Measurements from ENCODE around the gene CHST11.
"Not testable (repeated sequence)": the region's sequence is repeated elsewhere in the genome, so short reads cannot be mapped to it uniquely, and the experiment has no call there.

Gene CHST11

DNA sequence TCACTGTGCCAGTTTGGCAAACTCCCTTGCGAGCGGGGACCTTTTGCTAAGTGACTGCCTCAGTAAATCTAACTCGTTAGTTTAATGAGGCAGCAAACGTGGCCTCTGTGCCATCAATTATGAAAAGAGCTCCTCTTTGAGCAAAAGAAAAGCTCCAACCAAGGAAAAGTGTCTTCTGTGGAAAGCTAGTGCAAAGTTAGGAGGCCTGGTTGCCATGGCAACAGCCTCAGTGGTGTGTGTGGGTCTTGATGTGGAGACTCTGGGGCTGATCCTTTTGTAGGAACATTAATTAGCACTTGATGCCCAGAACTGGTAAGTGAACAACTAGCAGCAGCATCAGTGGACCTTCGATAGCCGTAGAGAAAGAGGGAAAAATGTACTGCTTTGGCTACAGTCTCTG lies 145.7 kb downstream of the CHST11 start:
- no peak for DNase-seq (ENCODE audit: low read depth in 2 of 2, low spot score in 1 of 2)

DNA sequence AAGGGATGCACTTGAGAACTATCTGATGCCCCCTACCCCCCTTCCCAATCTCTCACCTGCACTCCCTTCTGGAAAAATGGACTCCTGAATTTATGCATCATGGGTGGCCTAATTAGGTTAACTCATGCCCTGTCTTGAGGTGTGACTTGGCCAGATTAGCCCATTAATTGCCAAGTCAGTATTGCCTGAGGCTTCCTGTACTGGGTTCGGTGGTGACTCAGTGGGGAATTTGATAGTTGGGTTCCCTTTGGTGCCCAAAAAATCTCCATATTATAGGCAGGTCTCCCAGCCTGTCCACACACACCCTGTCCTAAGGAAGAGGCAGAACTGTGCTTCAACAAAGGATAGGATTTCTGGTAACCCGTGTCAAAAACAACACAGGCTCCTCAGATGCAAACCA lies 146.1 kb downstream of the CHST11 start:
- no peak for DNase-seq (ENCODE audit: low read depth in 2 of 2, low spot score in 1 of 2)

DNA sequence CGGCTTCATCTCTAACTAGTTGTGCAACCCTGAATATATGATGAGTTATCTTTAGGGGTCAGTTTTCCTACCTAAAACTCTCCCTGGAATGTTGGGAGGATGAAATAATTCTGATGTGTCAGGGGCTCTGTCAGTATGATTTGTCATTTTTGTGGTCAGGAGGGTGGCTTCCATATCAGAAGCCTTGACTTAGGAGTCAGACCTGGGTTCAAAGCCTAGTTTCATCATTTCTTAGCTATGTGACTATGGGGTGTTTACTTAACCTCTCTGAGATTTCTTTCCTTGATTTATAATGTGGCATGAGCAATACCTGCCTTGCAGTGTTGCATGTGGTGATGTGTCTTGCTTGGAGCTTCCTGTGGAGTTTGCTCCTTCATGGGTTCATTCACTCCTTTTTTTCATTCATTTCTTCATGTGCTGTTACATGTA lies 146.8 kb downstream of the CHST11 start:
- DNase-seq (ENCODE audit: low read depth in 2 of 2, low spot score in 1 of 2): no peak

DNA sequence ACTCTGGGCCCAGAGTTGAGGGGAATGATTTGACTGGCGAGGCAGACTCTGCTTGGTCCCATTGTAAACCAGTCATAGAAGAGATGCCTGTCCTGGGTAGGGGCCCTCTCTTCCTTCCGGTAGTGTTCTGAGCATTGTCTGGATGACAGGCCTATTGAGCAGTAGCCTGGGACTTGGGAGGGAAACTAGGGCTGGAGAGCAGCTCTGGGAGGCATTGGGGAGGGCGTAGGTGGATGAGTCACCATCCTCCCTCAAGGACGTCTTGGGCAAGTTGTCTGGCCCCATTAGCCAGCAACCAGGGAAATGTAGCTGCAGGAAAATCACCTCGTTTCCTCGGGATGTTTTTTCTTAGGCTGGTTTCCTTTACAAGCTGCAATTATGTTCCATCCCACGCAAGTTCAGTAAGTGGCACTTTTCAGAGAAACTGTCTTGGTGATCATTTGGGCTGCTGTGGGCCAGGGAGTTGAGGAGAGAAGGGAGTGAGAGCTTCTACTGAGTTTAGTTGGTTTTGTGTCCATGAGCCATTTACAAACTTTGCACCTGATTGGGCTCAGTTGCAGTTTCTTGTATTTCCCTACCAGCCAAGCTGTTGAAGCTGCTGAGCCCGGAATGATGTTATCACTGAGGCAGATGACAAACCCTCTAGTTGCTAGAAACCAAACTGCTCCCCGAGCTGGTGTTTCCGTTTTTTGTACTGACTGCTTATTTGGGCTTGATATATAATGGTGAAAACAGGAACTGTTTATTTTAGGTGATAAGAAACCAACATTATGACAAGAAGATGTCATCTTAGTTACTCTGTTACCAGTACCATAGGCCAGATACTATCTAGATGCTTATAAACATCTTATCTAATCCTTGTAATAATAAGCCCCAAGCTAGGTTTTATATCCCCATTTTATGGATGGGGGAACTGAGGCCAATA lies 147.6 kb downstream of the CHST11 start:
- no peak for DNase-seq (ENCODE audit: low read depth in 2 of 2, low spot score in 1 of 2)

DNA sequence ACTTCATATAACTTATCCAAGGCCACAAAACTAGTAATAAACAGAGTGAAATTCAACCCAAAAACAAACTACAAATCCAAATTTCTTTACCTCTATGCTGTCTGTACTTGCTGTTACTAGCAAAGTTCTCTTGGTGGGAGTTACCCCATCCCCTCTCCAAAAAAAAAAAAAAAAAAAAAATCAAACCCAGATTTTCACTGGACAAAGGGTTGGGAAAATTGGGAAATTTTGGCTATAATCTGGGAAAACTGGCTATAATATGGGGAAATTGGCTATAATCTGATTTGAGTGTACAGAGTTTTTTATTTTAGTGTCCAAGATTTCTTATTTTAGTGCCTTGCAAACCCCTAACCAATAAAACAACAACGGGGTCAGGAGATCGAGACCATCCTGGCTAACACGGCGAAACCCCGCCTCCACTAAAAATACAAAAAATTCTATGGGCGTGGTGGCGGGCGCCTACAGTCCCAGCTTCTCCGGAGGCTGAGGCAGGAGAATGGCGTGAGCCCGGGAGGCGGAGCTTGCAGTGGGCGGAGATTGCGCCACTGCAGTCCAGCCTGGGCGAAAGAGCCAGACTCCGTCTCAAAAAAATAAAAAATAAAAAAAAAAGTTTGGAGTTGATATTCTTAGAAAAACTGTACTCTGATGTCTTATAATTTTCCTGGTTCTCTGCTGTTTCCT lies 148.4 kb downstream of the CHST11 start:
- DNase-seq (ENCODE audit: low read depth in 2 of 2, low spot score in 1 of 2): no peak

DNA sequence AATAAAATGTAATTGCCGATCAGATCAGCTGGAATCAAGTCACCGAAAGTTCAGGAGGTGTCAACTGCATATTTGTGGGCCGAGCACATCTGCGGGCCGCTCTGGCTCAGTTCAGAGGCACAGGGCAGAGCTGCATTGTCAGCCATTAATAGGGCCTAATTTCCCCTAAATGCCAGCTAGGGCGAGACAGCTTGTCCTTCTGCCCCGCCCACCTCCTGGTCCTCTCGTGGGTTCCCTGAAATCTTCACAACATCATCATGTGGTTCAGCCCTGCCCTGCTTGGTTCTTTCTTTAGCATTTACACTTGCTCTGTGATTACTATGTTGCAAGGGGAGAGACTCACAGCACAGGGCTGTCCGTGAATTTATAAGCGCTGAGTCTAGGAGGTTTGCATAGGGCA lies 148.9 kb downstream of the CHST11 start:
- no peak for DNase-seq (ENCODE audit: low read depth in 2 of 2, low spot score in 1 of 2)

DNA sequence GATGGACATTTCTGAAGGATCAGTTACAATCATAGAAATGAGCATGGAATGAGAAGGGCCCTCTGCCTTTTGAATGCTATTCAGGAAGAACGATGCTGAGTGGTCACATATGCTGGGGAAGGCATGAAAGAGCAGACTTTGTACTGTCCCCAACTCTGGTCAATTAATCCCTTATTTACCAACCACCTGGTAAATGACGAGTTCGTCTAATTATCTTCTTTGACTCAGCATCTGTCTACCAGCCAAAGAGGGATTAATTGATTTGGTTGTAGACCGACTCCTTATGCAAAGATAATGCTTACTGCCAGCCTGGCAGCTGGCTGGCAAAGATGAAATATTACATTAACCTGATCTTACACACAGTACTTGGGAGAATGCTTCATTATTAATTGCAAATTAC lies 152.2 kb downstream of the CHST11 start:
- DNase-seq (ENCODE audit: low read depth in 2 of 2, low spot score in 1 of 2): no peak

DNA sequence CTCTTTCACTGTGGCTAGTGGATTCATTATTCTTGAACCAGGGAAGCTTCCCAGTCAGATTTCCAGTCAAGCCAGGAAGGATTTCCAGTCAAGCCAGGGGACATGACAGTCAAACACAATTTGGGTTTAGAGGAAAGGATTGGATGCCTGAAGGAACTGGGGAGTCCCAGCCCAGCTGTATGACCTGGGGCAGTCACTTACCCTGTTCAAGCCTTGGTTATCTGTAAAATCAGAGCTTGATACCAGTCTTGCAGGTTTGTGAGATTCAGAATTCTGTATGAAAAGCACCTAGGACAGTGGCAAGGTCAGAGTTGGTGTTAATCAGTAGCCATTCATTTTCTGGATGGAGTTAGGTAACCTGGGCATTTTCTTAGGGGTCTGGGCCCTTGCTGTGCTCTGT lies 152.7 kb downstream of the CHST11 start:
- DNase-seq (ENCODE audit: low read depth in 2 of 2, low spot score in 1 of 2): no peak

DNA sequence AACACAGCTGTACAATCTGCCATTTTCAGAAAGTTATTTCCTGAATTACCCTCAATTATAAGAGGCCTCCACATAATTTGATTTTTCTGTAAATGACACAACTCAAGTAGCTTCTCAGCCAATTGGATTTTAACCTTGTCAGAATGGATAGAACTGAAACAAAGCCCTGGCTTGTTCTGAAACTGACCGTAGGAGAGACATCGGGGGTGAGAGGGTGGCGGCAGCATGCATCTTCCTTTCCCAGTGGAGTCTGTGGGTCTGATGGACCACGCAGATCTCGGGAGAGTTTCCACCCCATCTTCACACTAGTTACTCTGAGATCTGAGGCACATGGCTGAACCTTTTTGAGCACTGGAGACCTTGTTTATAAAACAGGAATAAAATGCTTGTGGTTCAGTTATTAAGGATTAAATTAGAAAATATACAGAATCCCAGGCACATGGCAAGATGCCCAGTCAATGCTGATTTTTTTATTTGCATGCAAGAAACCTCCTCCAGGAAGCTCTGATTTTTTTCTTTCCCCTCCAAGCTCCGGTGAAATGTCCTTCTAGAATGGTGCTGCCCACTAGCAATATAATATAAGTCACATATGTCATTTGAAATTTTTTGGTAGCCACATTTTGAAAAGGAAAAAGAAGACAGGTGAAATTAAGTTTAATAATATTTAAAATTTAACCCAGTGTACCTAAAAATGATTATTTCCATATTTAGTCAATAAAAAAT lies 153.9 kb downstream of the CHST11 start:
- no peak for DNase-seq (ENCODE audit: low read depth in 2 of 2, low spot score in 1 of 2)

DNA sequence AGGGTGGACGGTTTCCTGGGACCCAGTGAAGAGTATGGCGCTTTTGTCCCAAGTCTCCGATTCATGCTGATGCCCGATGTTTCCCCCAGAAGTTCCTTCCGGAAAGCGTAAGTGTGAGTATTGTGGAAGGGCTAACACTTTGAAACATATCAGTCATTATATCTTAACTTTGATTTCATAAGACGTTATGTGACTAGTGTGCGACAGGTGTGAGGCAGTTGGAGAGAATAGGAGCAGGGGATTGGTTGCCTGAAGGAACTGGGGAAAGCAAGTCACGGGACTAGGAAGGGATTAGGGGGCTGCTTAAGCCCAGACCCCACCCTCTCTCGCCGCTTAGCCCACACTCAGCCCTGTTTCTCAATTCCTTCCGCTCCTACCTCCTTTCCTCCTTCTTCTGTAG lies 154.9 kb downstream of the CHST11 start:
- no peak for DNase-seq (ENCODE audit: low read depth in 2 of 2, low spot score in 1 of 2)

DNA sequence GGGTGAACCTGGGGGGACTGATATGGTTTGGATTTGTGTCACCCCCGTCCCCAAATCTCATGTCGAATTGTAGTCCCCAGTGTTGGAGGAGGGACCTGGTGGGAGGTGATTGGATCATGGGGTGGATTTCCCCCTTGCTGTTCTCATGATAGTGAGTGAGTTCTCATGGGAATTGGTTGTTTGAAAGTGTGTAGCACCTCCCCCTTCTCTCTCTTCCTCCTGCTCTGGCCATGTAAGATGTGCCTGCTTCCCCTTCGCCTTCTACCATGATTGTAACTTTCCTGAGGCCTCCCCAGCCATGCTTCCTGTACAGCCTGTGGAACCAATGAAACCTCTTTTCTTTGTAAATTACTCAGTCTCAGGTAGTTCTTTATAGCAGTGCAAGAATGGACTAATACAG lies 156.6 kb downstream of the CHST11 start:
- DNase-seq (ENCODE audit: low read depth in 2 of 2, low spot score in 1 of 2): not testable (repeated sequence)

DNA sequence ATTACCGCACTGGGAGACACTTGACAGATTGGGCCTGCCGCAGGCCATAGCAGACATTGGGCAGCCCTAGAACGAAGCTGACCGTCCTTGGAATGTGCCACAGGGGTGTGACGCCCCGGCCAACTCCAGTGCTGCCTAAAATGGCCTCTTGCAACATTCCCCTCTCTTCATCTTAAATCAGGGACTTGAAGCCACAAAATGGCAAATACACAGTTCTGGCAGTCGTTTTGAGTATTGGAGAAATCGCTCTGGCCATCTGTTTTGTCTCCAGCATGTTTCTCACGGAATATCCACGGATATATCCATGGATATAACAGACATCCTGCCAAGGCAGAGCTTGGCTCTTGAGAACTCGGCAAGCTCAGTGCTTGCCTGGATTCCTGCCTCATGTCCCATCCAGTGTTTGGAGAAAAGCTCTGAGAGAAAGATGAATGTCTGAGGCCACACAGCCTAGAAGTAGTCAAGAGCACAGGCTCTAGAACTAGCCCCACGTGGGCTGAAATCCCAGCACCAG lies 158.4 kb downstream of the CHST11 start:
- no peak for DNase-seq (ENCODE audit: low read depth in 2 of 2, low spot score in 1 of 2)

DNA sequence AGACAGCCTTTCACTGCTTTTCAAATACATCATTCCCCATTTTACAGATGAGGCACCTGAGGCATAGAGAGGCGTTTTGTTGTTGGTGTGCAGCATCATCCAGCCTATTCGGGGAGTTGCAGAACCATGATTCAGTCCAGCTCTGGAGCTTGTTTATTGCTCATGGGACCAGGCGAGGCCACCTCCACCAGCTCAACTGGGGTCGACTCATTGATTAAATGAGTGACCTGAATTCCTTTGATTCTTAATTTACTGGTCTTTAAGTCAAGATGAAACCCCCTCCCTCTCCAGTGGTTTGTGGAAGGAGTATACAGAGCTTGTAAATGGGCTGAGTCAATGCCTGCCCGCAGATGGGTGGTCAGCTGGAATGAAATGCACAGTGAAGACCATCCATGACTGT lies 161.9 kb downstream of the CHST11 start:
- DNase-seq (ENCODE audit: low read depth in 2 of 2, low spot score in 1 of 2): no peak

DNA sequence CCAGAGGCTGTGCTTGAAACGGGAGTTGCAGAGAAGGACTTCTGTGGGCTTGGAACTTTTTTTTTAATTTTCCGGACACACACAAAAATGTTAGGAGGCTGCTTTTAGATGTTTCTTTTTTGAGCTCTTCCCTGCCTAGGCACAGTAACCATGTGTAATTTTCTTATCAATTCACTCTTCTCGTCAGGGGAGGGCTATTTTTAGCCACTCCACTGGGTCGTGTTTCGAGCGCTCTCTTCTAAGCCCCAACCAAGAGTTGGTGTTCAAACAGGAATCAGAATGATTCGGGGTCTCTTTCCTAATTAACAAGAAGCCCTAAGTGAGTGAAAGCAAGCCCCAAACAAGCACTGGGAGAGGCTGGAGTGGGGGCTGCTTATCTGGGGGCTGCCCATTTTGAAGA lies 162.6 kb downstream of the CHST11 start:
- DNase-seq (ENCODE audit: low read depth in 2 of 2, low spot score in 1 of 2): no peak

DNA sequence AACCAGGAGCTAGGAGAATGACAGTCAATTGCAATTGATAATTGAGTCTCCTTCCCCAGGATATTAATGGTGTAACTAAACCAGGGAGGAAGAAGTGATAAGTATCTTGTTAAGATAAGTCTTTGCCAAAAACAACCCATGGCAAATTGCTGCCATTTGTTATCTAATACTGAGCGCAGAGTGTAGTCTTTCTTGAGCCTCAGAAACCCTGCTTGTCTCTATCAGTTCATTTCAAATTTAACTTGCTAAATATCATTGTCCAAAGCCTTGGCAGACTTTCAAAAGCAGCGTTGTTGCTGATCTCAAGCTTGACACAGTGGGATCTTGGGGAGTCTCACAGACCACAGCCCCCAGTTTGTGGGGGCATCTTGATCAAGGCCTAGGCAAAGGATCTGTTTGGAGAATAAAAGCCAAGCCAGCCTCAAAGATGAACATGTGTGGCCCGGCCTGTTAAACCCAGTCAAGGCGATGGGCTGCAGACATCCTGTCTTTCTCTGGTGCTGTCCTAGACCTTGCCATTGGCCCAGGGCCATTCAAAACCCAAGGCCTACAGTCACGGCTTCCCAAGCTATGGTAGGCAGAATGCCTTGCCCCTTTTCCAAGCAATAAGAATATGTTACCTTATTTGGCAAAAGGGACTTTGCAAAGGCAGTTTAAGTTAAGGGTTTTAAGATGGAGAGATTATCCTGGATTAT lies 164.2 kb downstream of the CHST11 start:
- no peak for DNase-seq (ENCODE audit: low read depth in 2 of 2, low spot score in 1 of 2)

DNA sequence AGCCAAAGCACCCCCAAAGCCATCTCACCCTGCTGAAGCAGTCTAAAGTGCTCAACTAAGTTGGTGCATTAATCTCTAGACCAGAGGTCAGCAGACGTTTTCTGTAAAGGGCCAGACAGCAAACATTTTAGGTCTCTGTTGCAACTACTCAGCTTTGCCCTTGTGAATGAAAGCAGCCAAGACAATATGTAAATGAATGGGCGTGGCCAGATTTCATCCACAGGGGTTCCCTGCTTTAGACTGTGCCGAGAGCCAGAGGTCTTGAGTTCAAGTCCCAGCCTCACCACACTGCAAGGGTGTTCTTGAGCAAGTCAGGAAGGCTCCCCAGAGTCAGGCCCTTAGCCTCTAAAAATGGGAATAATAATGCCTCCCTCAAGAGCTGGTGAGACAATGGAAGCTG lies 166.2 kb downstream of the CHST11 start:
- DNase-seq (ENCODE audit: low read depth in 2 of 2, low spot score in 1 of 2): no peak

DNA sequence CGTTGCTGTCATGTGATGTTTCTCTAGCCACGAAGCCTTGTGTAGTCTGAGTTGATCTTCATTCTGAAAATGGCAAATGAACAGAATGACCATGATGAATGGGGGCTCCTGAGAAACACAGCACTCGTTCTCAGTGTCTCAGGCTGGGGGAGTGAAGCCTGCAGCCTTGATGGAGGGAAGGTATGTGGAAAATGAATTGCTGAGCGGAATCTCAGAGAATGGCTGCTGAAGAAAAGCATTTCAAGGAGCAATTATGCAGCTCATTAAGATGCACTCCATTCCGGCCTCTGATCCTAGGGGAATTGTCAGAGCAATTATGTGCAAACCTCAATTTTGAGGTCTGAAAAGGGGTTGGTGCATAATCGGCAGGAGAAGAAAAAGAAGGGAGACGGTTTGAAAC lies 167.1 kb downstream of the CHST11 start:
- DNase-seq (ENCODE audit: low read depth in 2 of 2, low spot score in 1 of 2): no peak

DNA sequence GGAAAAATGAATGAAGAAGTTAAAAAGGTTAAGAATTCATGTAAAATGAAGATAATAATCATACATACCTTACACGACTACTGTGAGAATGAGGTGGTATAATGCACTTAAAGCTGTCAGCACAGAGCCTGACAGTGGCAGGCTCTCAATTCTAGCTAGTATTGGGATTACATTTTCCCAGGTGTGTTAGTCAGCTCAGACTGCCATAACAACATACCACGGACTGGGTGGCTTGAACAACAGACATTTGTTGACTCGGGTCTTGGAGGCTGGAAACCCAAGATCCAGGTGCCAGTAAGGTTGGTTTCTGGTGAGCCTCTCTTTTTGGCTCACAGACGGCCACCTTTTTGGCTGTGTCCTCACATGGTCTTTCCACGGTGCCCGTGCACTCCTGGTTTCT lies 167.8 kb downstream of the CHST11 start:
- no peak for DNase-seq (ENCODE audit: low read depth in 2 of 2, low spot score in 1 of 2)

DNA sequence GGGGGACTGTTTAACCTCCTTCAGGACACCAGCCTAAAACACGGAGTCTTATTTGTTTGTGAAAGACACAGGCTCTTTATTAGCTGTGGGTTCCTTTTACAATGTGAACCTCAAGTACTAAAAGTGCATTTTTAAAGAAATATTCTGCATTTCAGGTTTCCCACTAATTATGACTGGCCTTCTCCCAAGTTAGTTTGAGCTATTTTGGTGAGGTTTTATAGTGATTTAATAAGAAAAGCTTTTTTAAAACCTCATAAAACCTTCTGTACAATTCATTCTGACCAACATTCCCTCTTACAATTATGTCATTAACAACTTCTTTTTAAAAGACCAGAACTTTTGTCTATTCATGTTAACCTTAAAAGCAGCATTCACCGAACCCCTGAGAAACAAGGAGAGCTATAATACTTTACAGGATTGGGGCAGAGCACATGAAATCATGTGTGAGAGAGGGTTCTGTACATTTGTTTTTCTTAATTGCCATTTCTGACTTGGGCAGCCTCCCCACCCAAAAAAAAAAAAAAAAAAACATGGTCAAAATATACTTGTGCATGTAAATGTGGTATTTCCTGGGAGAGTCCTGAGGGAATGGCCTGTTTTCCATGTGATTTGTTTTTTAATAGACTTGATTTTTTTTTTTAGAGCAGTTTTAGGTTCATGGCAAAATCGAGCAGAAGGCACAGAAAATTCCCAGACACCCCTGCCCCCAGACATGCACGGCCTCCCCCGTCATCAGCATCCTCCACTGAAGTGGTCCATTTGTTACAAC lies 169.5 kb downstream of the CHST11 start:
- no peak for DNase-seq (ENCODE audit: low read depth in 2 of 2, low spot score in 1 of 2)

DNA sequence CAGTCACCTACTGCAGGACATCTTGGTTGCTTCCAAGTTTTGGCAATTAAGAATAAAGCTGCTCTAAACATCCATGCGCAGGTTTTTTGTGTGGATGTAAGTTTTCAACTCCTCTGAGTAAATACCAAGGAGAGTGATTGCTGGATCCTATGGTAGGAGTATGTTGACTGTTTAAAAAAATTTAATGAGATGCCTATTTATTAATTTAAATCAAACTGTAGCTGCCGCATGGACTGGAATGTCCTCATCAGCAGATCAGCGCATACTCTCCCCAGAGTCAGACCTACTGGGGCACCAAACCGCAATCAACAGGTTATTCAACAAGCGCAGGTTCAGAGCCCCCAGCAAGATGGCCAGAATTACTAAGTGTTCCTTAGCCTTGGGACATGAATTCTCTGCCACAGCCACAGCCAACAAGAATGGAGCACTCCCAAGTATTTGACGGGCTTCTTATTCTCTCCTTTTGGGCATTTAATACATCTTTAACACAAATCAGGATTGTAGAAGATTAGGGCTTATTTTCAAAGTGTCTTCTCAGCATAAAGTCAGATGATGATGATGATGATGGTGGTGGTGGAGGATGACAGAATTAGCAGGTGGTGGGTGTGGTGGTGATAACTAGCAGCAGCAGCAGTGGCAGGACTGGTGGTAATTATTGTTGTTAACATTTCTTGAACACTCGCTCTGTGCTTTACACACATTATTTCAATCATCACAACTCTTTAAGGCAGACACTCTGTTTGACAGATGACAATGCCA lies 170.7 kb downstream of the CHST11 start:
- DNase-seq (ENCODE audit: low read depth in 2 of 2, low spot score in 1 of 2): no peak
